Pancreas (tissue), 10 donors: ENCODE results near the gene SEZ6L. TPM values are rescaled to one million over a fixed set of nuclear protein-coding genes. Genes with fewer than 3 reads are reported as not detected.

ENCODE experiments used
- ATAC-seq, 4 donors: fragments of 200-7000 bp; cut with Tn5 transposase; one replicate each; pipeline versions ENCODE4 v1.8.0 to v1.9.1; 2020; ENCODE audit warnings: mild to moderate bottlenecking in 4 of 4, moderate library complexity in 4 of 4
- DNase-seq, 6 donors: peaks; one replicate each; pipeline ENCODE4 v3.0.0-alpha.2; 2020
- FAIRE-seq: peaks from 2 replicates; lab custom pipeline; 2012; peaks lifted over from hg19 to GRCh38; lab: Jason Lieb, UNC
- H3K27ac ChIP-seq, 4 donors: fragments of 200-600 bp; sonication (generic); 1 replicate in 3 of 4; 2 replicates in 1 of 4; pipeline versions ENCODE4 v1.5.0 to v1.8.0; 2020
- H3K27me3 ChIP-seq, 4 donors: fragments of 200-600 bp; one replicate each; pipeline ENCODE4 v1.8.0; 2021
- H3K36me3 ChIP-seq, 3 donors: fragments of 200-600 bp; sonication (generic) in 1 of 3; one replicate each; pipeline versions ENCODE4 v1.5.0 to v1.8.0; 2020 to 2021
- H3K4me1 ChIP-seq, 3 donors: fragments of 200-600 bp; one replicate each; pipeline ENCODE4 v1.8.0; 2021
- H3K4me3 ChIP-seq, 4 donors: fragments of 200-600 bp; sonication (generic) in 2 of 4; one replicate each; pipeline versions ENCODE4 v1.5.0 to v1.8.0; 2020 to 2021
- H3K9me3 ChIP-seq, 4 donors: fragments of 200-600 bp; one replicate each; pipeline ENCODE4 v1.8.0; 2021
- WGBS, 2 donors: extraction: QIAGEN DNeasy Blood & Tissue Kit; methylation state at CpG; one replicate each; pipeline ENCODE4 v1.1.7; 2013; 5-methylcytosine and 5-hydroxymethylcytosine counted together
- intact Hi-C, 3 donors: fragments of 100-400 bp; cut with DNase I; formaldehyde crosslinking; loops; one replicate each; pipeline versions ENCODE4 v1.11.1 to v1.14.2; 2022
- polyA plus RNA-seq, 2 donors: library from polyadenylated mRNA; stranded (reverse); fragments of 200-250 nt; gene quantifications; one replicate each; pipeline ENCODE4 v1.2.3, GENCODE V29; 2013
- total RNA-seq, 6 donors: library from RNA; stranded (reverse); fragmentation: NEBNext Ultra II Directional in 4 of 6; extraction: Animal tissue kit (Norgen Biotek cat#: 25700) in 4 of 6; gene quantifications; one replicate each; pipeline versions ENCODE4 v1.2.1 to v1.2.4, GENCODE V29; 2021 to 2023
- TF ChIP-seq, protein P1 (sequence below), 4 donors: fragments of 200-600 bp; sonication (generic) in 3 of 4; IDR thresholded peaks; one replicate each; pipeline versions ENCODE4 v1.5.0 to v1.8.0; 2021; ENCODE audit warnings: antibody characterized with exemption in 4 of 4
- donor health status: healthy with polysubstance abuse.
- donor health status: DM: no; HTN: no; CAD: no; lungs with moderate emphysema.
- donor health status: DM: no; HTN: no; CAD: no.
- donor health status: control.
- donor health status: control.
- donor health status: Bipolar disorder and iron deficiency.
- donor health status: DM: yes; HTN: yes; CAD: no.
- donor health status: DM: no; HTN: no; CAD: no.
- donor health status: DM: no; HTN: no; CAD: no.
- donor health status: DM: yes; HTN: yes; CAD: no.

Gene SEZ6L
- total and polyA plus RNA-seq, 8 donors = 0.32 to 6.6 (median 2.0) TPM

DNA sequence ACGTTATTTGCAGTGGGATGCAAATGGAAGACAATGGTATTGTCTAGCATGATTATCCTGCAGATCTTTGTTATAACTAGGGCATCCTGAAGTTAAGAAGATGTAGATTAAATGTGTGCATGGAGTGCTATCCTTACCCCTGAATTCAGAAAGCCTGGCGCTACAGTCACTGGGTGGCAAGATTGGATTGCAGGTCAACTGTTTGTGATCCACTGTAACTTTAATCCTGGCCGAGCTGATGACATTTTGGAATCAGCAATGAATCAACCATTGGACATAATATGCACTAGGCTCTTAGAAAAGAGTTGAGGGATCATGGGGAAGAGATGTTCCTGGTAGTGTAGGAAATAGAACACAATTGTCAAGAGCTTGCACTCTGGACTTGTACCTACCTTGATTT, 25.1 kb downstream of the SEZ6L start:
- ATAC-seq (no peak), DNase-seq (no peak), FAIRE-seq (no peak)
- intact Hi-C loops = no loop called here
- no peaks in the 10 kb centered on the region for H3K9me3 ChIP-seq
- H3K27me3 ChIP-seq = no peaks in the 10 kb centered on the region
- H3K4me1 ChIP-seq = no peaks in the 10 kb centered on the region
- no peak overlapping the region for H3K4me3 ChIP-seq
- TF ChIP-seq, protein P1, sequence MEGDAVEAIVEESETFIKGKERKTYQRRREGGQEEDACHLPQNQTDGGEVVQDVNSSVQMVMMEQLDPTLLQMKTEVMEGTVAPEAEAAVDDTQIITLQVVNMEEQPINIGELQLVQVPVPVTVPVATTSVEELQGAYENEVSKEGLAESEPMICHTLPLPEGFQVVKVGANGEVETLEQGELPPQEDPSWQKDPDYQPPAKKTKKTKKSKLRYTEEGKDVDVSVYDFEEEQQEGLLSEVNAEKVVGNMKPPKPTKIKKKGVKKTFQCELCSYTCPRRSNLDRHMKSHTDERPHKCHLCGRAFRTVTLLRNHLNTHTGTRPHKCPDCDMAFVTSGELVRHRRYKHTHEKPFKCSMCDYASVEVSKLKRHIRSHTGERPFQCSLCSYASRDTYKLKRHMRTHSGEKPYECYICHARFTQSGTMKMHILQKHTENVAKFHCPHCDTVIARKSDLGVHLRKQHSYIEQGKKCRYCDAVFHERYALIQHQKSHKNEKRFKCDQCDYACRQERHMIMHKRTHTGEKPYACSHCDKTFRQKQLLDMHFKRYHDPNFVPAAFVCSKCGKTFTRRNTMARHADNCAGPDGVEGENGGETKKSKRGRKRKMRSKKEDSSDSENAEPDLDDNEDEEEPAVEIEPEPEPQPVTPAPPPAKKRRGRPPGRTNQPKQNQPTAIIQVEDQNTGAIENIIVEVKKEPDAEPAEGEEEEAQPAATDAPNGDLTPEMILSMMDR (IDR thresholded peaks at IDR 0.05) = no peak
- H3K36me3 ChIP-seq = no peaks in the 10 kb centered on the region
- 62 to 70% methylated on average over 3 of the region's 3 CpGs for whole genome bisulfite sequencing, 2 donors
- H3K27ac ChIP-seq = no peak overlapping the region

DNA sequence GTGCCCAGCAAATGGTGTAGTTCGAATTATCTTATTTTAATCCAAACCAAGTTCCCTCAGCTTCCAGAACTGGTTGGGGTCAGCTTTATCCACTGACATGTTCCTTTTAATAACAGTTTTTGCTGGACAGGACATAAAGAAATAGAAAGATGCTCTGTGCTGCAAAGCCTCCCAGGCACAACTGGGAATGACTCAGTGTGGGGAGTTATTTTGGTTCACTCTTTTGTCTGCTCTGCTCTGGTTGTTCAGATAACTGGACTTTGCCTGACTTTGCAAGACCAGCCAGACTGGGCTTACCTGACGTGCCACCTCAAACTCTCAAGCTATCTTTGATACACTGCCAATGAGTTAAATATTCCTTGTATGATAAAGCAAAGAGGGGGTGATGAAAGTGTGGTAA, 25.6 kb downstream of the SEZ6L start:
- DNase-seq (no peak), ATAC-seq (no peak), FAIRE-seq (no peak)
- WGBS, 2 donors = 29 to 37% methylated on average over 2 of the region's 2 CpGs
- no peaks in the 10 kb centered on the region for H3K4me1 ChIP-seq
- H3K4me3 ChIP-seq = no peak overlapping the region
- H3K36me3 ChIP-seq = no peaks in the 10 kb centered on the region
- no peak overlapping the region for H3K27ac ChIP-seq
- no peaks in the 10 kb centered on the region for H3K27me3 ChIP-seq
- TF ChIP-seq, protein P1 (IDR thresholded peaks at IDR 0.05) = no peak
- intact Hi-C loops = no loop called here
- H3K9me3 ChIP-seq = no peaks in the 10 kb centered on the region

DNA sequence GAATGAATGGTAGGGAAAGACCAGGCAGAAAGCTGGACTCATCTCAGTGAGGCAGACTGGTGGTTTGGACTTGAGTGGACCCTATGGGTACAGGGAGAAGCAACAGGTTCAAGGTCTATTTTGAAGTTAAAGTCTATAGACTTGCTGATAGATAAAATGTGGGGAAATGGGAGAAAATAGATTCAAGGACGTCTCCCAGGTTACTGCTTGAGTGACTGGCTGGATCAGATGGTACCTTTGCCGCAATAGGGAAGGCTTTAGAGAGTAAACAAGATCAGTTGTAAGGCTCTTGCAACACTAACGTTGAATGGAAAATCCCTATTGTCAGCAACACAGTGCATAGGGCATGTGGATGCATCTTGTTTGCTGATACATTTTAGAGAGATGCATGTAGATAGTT, 27.4 kb downstream of the SEZ6L start:
- intact Hi-C loops = no loop called here
- no peak overlapping the region for H3K4me3 ChIP-seq
- ATAC-seq (peak in 3 of 4 donors; percentile 18 to 39 (median 22)), FAIRE-seq (no peak), DNase-seq (no peak)
- H3K27me3 ChIP-seq = peaks cover 0 to 3% (median 0%) of the 10 kb centered on the region in 4 donors
- TF ChIP-seq, protein P1 (IDR thresholded peaks at IDR 0.05) = no peak
- 15 to 17% methylated on average over 3 of the region's 3 CpGs for WGBS, 2 donors
- H3K27ac ChIP-seq = no peak overlapping the region
- H3K36me3 ChIP-seq = no peaks in the 10 kb centered on the region
- H3K4me1 ChIP-seq = no peaks in the 10 kb centered on the region
- H3K9me3 ChIP-seq = no peaks in the 10 kb centered on the region

DNA sequence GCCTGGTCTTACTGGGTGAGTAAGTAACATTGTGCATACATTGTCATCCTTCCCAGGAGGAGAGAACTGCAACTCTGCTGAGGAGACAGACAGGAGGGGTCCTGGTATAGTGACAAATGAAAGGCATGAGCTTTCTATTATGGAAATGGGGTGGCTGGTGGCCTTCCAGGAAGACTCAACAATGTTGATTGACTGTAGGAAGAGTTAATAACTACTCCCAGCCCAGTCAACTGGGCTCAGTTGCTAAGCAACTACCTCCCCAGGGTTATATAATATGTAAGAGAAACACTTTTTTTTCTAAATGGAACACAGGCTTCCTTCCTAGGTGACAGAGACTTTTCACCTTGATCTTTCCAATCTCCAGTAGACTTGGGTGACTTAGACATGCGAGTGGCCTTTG, 28.2 kb downstream of the SEZ6L start:
- ATAC-seq (no peak), FAIRE-seq (no peak), DNase-seq (no peak)
- intact Hi-C loops = no loop called here
- Histone ChIP-seq H3K4me3 (no peak overlapping the region), H3K4me1 (no peaks in the 10 kb centered on the region), H3K36me3 (no peaks in the 10 kb centered on the region), H3K9me3 (no peaks in the 10 kb centered on the region), H3K27ac (no peak overlapping the region), H3K27me3 (peaks cover 0 to 4% (median 0%) of the 10 kb centered on the region in 4 donors)
- 48 to 83% methylated on average over 1 of the region's 1 CpG for WGBS, 2 donors
- TF ChIP-seq, protein P1 (IDR thresholded peaks at IDR 0.05) = no peak

DNA sequence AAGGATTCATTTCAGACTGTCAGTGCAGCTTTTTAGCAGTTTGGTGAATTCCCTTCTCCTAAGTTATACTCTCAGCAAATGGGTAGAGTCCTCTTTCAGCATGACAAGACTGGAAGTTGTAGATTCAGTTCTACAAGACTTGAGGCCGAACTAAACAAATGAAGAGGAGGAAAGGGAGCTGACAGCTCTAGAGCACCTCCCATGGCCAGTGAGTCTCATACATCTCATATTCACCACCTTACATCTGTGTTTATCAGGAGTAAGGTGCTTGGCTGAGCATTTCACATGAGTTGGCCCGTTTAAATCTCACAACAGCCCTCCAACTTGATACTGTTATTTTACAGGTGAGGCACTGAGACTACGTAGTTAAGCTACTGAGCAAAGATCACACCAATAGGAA, 30.4 kb downstream of the SEZ6L start:
- ATAC-seq (no peak), FAIRE-seq (no peak), DNase-seq (no peak)
- intact Hi-C loops = no loop called here
- Histone ChIP-seq H3K4me1 (no peaks in the 10 kb centered on the region), H3K36me3 (no peaks in the 10 kb centered on the region), H3K27me3 (peaks cover 0 to 4% (median 0%) of the 10 kb centered on the region in 4 donors), H3K4me3 (no peak overlapping the region), H3K27ac (no peak overlapping the region), H3K9me3 (no peaks in the 10 kb centered on the region)
- TF ChIP-seq, protein P1 (IDR thresholded peaks at IDR 0.05) = no peak
- WGBS, 2 donors = 56 to 62% methylated on average over 3 of the region's 3 CpGs
